HepG2 (cell line): Measurements from ENCODE around the gene KIF13A. TPM values are rescaled to one million over a fixed set of nuclear protein-coding genes. Genes with fewer than 3 reads are reported as not detected.
A peak's percentile ranks its signal among the peaks of the same experiment; 100 is the strongest.

Experiments
- ADNP ChIP-seq: sonication (generic); formaldehyde crosslinking; IDR thresholded peaks from 2 replicates; pipeline ENCODE4 v1.4.0; 2020; ENCODE audit warnings: missing genetic modification reagents
- ARNT2 ChIP-seq: sonication (generic); formaldehyde crosslinking; IDR thresholded peaks from 2 replicates; pipeline ENCODE4 v1.8.0; 2022; ENCODE audit warnings: mild to moderate bottlenecking, low read depth, missing genetic modification reagents, moderate library complexity
- ATF5 ChIP-seq: sonication (generic); formaldehyde crosslinking; IDR thresholded peaks from 2 replicates; pipeline ENCODE4 v1.4.0; 2020; ENCODE audit warnings: mild to moderate bottlenecking, low read depth, missing genetic modification reagents
- ETS1 ChIP-seq: sonication (generic); formaldehyde crosslinking; IDR thresholded peaks from 2 replicates; pipeline ENCODE4 v1.4.0; 2020; ENCODE audit warnings: missing genetic modification reagents
- FLYWCH1 ChIP-seq: sonication (generic); formaldehyde crosslinking; IDR thresholded peaks from 2 replicates; pipeline ENCODE4 v1.8.1; 2023; ENCODE audit warnings: mild to moderate bottlenecking, missing genetic modification reagents
- FOXK1 ChIP-seq: sonication (generic); formaldehyde crosslinking; IDR thresholded peaks from 2 replicates; pipeline ENCODE4 v1.4.0; 2020; ENCODE audit warnings: low read depth, missing genetic modification reagents, borderline replicate concordance
- GFI1 ChIP-seq: sonication (generic); formaldehyde crosslinking; IDR thresholded peaks from 2 replicates; pipeline ENCODE4 v1.5.0; 2020; ENCODE audit warnings: missing genetic modification reagents, mild to moderate bottlenecking, borderline replicate concordance
- HMGXB3 ChIP-seq: sonication (generic); formaldehyde crosslinking; IDR thresholded peaks from 2 replicates; pipeline ENCODE4 v1.4.0; 2020; ENCODE audit warnings: missing genetic modification reagents, borderline replicate concordance
- HOXA5 ChIP-seq: sonication (generic); formaldehyde crosslinking; IDR thresholded peaks from 2 replicates; pipeline ENCODE4 v1.4.0; 2020; ENCODE audit warnings: missing genetic modification reagents
- KAT8 ChIP-seq: IDR thresholded peaks from 2 replicates; pipeline ENCODE4 v1.6.1; 2016; ENCODE audit warnings: missing genetic modification reagents, missing compliant biosample characterization
- NR1H2 ChIP-seq: sonication (generic); formaldehyde crosslinking; IDR thresholded peaks from 2 replicates; pipeline ENCODE4 v1.8.1; 2022; ENCODE audit warnings: low read depth, missing genetic modification reagents, borderline replicate concordance
- RBFOX2 ChIP-seq: fragments of 200-400 bp; formaldehyde crosslinking; IDR thresholded peaks from 2 replicates; pipeline ENCODE4 v1.6.1; 2017; ENCODE audit warnings: low read depth, mild to moderate bottlenecking, low read length
- REXO4 ChIP-seq: sonication (generic); formaldehyde crosslinking; IDR thresholded peaks from 2 replicates; pipeline ENCODE4 v1.8.0; 2022; ENCODE audit warnings: missing genetic modification reagents, mild to moderate bottlenecking, borderline replicate concordance
- SAP130 ChIP-seq: IDR thresholded peaks from 2 replicates; pipeline ENCODE4 v1.6.1; 2016; ENCODE audit warnings: low read depth
- SP140L ChIP-seq: sonication (generic); formaldehyde crosslinking; IDR thresholded peaks from 2 replicates; pipeline ENCODE4 v1.4.0; 2020; ENCODE audit warnings: missing genetic modification reagents, borderline replicate concordance
- ZBTB7A ChIP-seq: sonication (generic); formaldehyde crosslinking; IDR thresholded peaks from 2 replicates; pipeline ENCODE4 v1.8.0; 2022; ENCODE audit warnings: mild to moderate bottlenecking, missing genetic modification reagents
- ZNF205 ChIP-seq: IDR thresholded peaks from 2 replicates; pipeline ENCODE4 v1.6.1; 2018; ENCODE audit warnings: missing biosample characterization, missing genetic modification reagents
- ZNF674 ChIP-seq: sonication (generic); formaldehyde crosslinking; IDR thresholded peaks from 2 replicates; pipeline ENCODE4 v1.5.0; 2020; ENCODE audit warnings: low read depth, mild to moderate bottlenecking, missing genetic modification reagents
- ZSCAN25 ChIP-seq: sonication (generic); formaldehyde crosslinking; IDR thresholded peaks from 2 replicates; pipeline ENCODE4 v1.8.0; 2022; ENCODE audit warnings: mild to moderate bottlenecking, missing genetic modification reagents
- polyA plus RNA-seq, 8 experiments: library from polyadenylated mRNA; depleted of rRNA in 3 of 8; stranded (reverse) in 7 of 8; unstranded in 1 of 8; fragments of >200 nt; fragmentation: Illumina TruSeq in 4 of 8; extraction: Trizol in 4 of 8; gene quantifications; 2 replicates each; pipeline versions ENCODE4 v1.2.1 to v1.2.3, GENCODE V29; 2011 to 2016; ENCODE audit warnings: low read depth in 4 of 8, missing spikeins in 1 of 8, mixed read lengths in 1 of 8; ENCODE audit not compliant: insufficient read depth in 1 of 8
- total RNA-seq, 5 experiments: library from RNA; depleted of rRNA; stranded (reverse); fragments of >200 nt; fragmentation: Illumina TruSeq; extraction: Trizol; gene quantifications; 2 replicates each; pipeline ENCODE4 v1.2.3, GENCODE V29; 2016; ENCODE audit warnings: low read depth in 1 of 5
- TF ChIP-seq, protein P1 (sequence below): IDR thresholded peaks from 2 replicates; pipeline ENCODE4 v1.6.1; 2018; ENCODE audit warnings: missing genetic modification reagents, mild to moderate bottlenecking, missing compliant biosample characterization
- TF ChIP-seq, protein P2 (sequence below): sonication (generic); formaldehyde crosslinking; IDR thresholded peaks from 2 replicates; pipeline ENCODE4 v1.5.0; 2020; ENCODE audit warnings: missing genetic modification reagents
- TF ChIP-seq, protein P3 (sequence below): sonication (generic); formaldehyde crosslinking; IDR thresholded peaks from 2 replicates; pipeline ENCODE4 v1.4.0; 2020; ENCODE audit warnings: mild to moderate bottlenecking, missing genetic modification reagents

Gene KIF13A
- total and polyA plus RNA-seq, 2 of the 13 experiments (the other 11 are each of a cell fraction or from before 2014, with no cell fraction given) = 21.1 to 37.2 TPM

DNA sequence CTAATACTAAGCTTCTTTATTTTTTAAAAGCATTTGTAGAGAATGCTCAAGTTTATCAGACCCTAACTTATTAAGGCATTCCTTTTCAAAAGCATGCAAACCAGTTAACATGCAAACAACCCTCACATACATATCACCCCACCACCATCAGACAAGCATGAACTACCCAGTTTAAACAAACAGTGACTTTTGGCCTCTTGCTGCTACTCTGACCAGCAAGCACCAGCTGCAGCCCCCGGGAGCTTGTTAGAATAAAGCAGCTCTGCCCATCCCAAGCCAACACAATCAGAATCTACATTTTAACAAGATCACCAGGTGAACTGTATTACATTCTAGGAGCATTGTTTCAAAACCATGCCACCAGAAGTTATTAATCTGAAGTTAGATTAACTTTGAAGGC is 274.9 kb downstream of the KIF13A start (continued):
- no peak for TF ChIP-seq ETS1 (CRISPR knock-in tag)
- TF ChIP-seq KAT8 (CRISPR knock-in tag) = peak; percentile 54
- no peak for TF ChIP-seq FLYWCH1 (CRISPR knock-in tag)
- no peak for TF ChIP-seq REXO4
- TF ChIP-seq ZNF205 (CRISPR knock-in tag) = no peak
- no peak for TF ChIP-seq ZSCAN25 (CRISPR knock-in tag)
- TF ChIP-seq HMGXB3 (CRISPR knock-in tag) = no peak
- TF ChIP-seq ZBTB7A (CRISPR knock-in tag) = no peak
- TF ChIP-seq ATF5 (CRISPR knock-in tag) = no peak
- TF ChIP-seq ZNF674 (CRISPR knock-in tag) = no peak
- TF ChIP-seq FOXK1 = no peak
- TF ChIP-seq SP140L (CRISPR knock-in tag) = no peak
- no peak for TF ChIP-seq HOXA5 (CRISPR knock-in tag)
- no peak for TF ChIP-seq GFI1 (CRISPR knock-in tag)
- TF ChIP-seq ADNP (CRISPR knock-in tag) = no peak
- no peak for TF ChIP-seq RBFOX2
- no peak for TF ChIP-seq ARNT2
- TF ChIP-seq, protein P1, sequence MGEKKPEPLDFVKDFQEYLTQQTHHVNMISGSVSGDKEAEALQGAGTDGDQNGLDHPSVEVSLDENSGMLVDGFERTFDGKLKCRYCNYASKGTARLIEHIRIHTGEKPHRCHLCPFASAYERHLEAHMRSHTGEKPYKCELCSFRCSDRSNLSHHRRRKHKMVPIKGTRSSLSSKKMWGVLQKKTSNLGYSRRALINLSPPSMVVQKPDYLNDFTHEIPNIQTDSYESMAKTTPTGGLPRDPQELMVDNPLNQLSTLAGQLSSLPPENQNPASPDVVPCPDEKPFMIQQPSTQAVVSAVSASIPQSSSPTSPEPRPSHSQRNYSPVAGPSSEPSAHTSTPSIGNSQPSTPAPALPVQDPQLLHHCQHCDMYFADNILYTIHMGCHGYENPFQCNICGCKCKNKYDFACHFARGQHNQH (CRISPR knock-in tag) = 0 out of 2 replicates have a peak, but pooled peaks have one; percentile 32
- TF ChIP-seq, protein P2, sequence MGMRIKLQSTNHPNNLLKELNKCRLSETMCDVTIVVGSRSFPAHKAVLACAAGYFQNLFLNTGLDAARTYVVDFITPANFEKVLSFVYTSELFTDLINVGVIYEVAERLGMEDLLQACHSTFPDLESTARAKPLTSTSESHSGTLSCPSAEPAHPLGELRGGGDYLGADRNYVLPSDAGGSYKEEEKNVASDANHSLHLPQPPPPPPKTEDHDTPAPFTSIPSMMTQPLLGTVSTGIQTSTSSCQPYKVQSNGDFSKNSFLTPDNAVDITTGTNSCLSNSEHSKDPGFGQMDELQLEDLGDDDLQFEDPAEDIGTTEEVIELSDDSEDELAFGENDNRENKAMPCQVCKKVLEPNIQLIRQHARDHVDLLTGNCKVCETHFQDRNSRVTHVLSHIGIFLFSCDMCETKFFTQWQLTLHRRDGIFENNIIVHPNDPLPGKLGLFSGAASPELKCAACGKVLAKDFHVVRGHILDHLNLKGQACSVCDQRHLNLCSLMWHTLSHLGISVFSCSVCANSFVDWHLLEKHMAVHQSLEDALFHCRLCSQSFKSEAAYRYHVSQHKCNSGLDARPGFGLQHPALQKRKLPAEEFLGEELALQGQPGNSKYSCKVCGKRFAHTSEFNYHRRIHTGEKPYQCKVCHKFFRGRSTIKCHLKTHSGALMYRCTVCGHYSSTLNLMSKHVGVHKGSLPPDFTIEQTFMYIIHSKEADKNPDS (CRISPR knock-in tag) = no peak
- TF ChIP-seq, protein P3, sequence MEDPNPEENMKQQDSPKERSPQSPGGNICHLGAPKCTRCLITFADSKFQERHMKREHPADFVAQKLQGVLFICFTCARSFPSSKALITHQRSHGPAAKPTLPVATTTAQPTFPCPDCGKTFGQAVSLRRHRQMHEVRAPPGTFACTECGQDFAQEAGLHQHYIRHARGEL (CRISPR knock-in tag) = no peak
- TF ChIP-seq NR1H2 = no peak
- peak; percentile 56; the same call in 1 of the 2 replicates for TF ChIP-seq SAP130
